SK-N-SH treated with all-trans-retinoic acid at 6 μM for 48 hours (cell line): Measurements from ENCODE around the gene LAMA1.

Source experiments
- ATAC-seq: fragments of 200-7000 bp; cut with Tn5 transposase; 3 replicates; pipeline ENCODE4 v1.9.1; 2020; ENCODE audit warnings: mild to moderate bottlenecking, moderate library complexity
- ARNTL ChIP-seq: fragments of 450-650 bp; formaldehyde crosslinking; IDR thresholded peaks from 2 replicates; pipeline ENCODE4 v1.5.0; 2020; ENCODE audit warnings: low read depth, mild to moderate bottlenecking, moderate library complexity, borderline replicate concordance
- BACH2 ChIP-seq: fragments of 250-450 bp; sonication (Bioruptor Pico); IDR thresholded peaks from 2 replicates; pipeline ENCODE4 v1.9.0; 2021; ENCODE audit warnings: mild to moderate bottlenecking, borderline replicate concordance
- CREB5 ChIP-seq: fragments of 250-450 bp; sonication (Bioruptor Pico); IDR thresholded peaks from 2 replicates; pipeline ENCODE4 v1.5.1; 2020; ENCODE audit warnings: low read depth, mild to moderate bottlenecking, moderate library complexity
- CSDC2 ChIP-seq: fragments of 250-450 bp; sonication (Bioruptor Pico); IDR thresholded peaks from 2 replicates; pipeline ENCODE4 v1.5.0; 2020; ENCODE audit warnings: mild to moderate bottlenecking, moderate library complexity
- CSRNP3 ChIP-seq: fragments of 250-450 bp; sonication (Bioruptor Pico); IDR thresholded peaks from 2 replicates; pipeline ENCODE4 v1.5.1; 2021; ENCODE audit warnings: mild to moderate bottlenecking, moderate library complexity
- ESRRG ChIP-seq: fragments of 250-450 bp; sonication (Bioruptor Pico); IDR thresholded peaks from 2 replicates; pipeline ENCODE4 v1.6.1; 2021; ENCODE audit warnings: mild to moderate bottlenecking
- GLIS3 ChIP-seq: fragments of 250-450 bp; sonication (Bioruptor Pico); IDR thresholded peaks from 2 replicates; pipeline ENCODE4 v1.5.0; 2020; ENCODE audit warnings: mild to moderate bottlenecking, moderate library complexity
- ISL1 ChIP-seq: fragments of 250-450 bp; sonication (Bioruptor Pico); IDR thresholded peaks from 2 replicates; pipeline ENCODE4 v2.1.2; 2022; ENCODE audit warnings: mild to moderate bottlenecking, moderate library complexity
- OSR1 ChIP-seq: fragments of 250-450 bp; sonication (Bioruptor Pico); IDR thresholded peaks from 2 replicates; pipeline ENCODE4 v1.8.0; 2022; ENCODE audit warnings: moderate library complexity, mild to moderate bottlenecking, inconsistent platforms
- PATZ1 ChIP-seq: fragments of 250-450 bp; sonication (Bioruptor Pico); IDR thresholded peaks from 2 replicates; pipeline ENCODE4 v1.8.0; 2020; ENCODE audit warnings: mild to moderate bottlenecking, moderate library complexity, borderline replicate concordance
- POU6F1 ChIP-seq: fragments of 250-450 bp; sonication (Bioruptor Pico); IDR thresholded peaks from 2 replicates; pipeline ENCODE4 v1.8.0; 2021; ENCODE audit warnings: low read depth, mild to moderate bottlenecking, moderate library complexity, borderline replicate concordance
- PPARA ChIP-seq: fragments of 250-450 bp; sonication (Bioruptor Pico); IDR thresholded peaks from 2 replicates; pipeline ENCODE4 v1.5.0; 2020; ENCODE audit warnings: mild to moderate bottlenecking, borderline replicate concordance
- RARB ChIP-seq: fragments of 250-450 bp; sonication (Bioruptor Pico); IDR thresholded peaks from 2 replicates; pipeline ENCODE4 v1.8.0; 2021; ENCODE audit warnings: mild to moderate bottlenecking, moderate library complexity
- SNAI2 ChIP-seq: fragments of 250-450 bp; sonication (Bioruptor Pico); IDR thresholded peaks from 2 replicates; pipeline ENCODE4 v1.5.0; 2020; ENCODE audit warnings: mild to moderate bottlenecking, moderate library complexity
- TCF4 ChIP-seq: fragments of 250-450 bp; sonication (Bioruptor Pico); IDR thresholded peaks from 2 replicates; pipeline ENCODE4 v1.8.0; 2021; ENCODE audit warnings: mild to moderate bottlenecking, moderate library complexity, borderline replicate concordance
- TOX ChIP-seq: fragments of 250-450 bp; sonication (Bioruptor Pico); IDR thresholded peaks from 2 replicates; pipeline ENCODE4 v1.8.0; 2021; ENCODE audit warnings: mild to moderate bottlenecking, moderate library complexity, borderline replicate concordance
- ZC3H10 ChIP-seq: fragments of 250-450 bp; sonication (Bioruptor Pico); IDR thresholded peaks from 2 replicates; pipeline ENCODE4 v1.5.1; 2021; ENCODE audit warnings: mild to moderate bottlenecking, moderate library complexity
- ZFP3 ChIP-seq: fragments of 250-450 bp; sonication (Bioruptor Pico); IDR thresholded peaks from 2 replicates; pipeline ENCODE4 v1.5.0; 2020; ENCODE audit warnings: mild to moderate bottlenecking, moderate library complexity
- ZFP30 ChIP-seq: fragments of 450-650 bp; formaldehyde crosslinking; IDR thresholded peaks from 2 replicates; pipeline ENCODE4 v1.5.0; 2022; ENCODE audit warnings: mild to moderate bottlenecking, moderate library complexity
- ZNF565 ChIP-seq: fragments of 450-650 bp; formaldehyde crosslinking; conservative IDR thresholded peaks from 2 replicates; pipeline ENCODE4 v1.5.0; 2020; ENCODE audit warnings: low read depth, mild to moderate bottlenecking, moderate library complexity
- ZNF70 ChIP-seq: fragments of 450-650 bp; formaldehyde crosslinking; IDR thresholded peaks from 2 replicates; pipeline ENCODE4 v1.5.0; 2020; ENCODE audit warnings: mild to moderate bottlenecking, moderate library complexity
- ZNF8 ChIP-seq: fragments of 450-650 bp; formaldehyde crosslinking; IDR thresholded peaks from 2 replicates; pipeline ENCODE4 v1.5.0; 2020; ENCODE audit warnings: mild to moderate bottlenecking, moderate library complexity

The LAMA1 gene

GRCh38 chr18:7035807-7036206, 81.8 kb downstream of the LAMA1 start:
- TF ChIP-seq CSDC2 (CRISPR knock-in tag) (no peak), ZFP30 (CRISPR knock-in tag) (no peak), ZC3H10 (CRISPR knock-in tag) (no peak), CREB5 (CRISPR knock-in tag) (no peak), POU6F1 (no peak), ISL1 (CRISPR knock-in tag) (no peak), PATZ1 (CRISPR knock-in tag) (no peak), TCF4 (no peak), ZNF8 (CRISPR knock-in tag) (no peak), ZNF565 (CRISPR knock-in tag) (no peak), CSRNP3 (CRISPR knock-in tag) (no peak), BACH2 (no peak), TOX (CRISPR knock-in tag) (no peak), ZFP3 (CRISPR knock-in tag) (no peak), PPARA (no peak), SNAI2 (CRISPR knock-in tag) (no peak), OSR1 (CRISPR knock-in tag) (no peak)
- ATAC-seq, result no peak

GRCh38 chr18:7034924-7035323, 82.7 kb downstream of the LAMA1 start:
- TF ChIP-seq TOX (CRISPR knock-in tag), result no peak
- TF ChIP-seq BACH2, result no peak
- TF ChIP-seq SNAI2 (CRISPR knock-in tag), result no peak
- ATAC-seq, result no peak

GRCh38 chr18:7032537-7032936, 85.1 kb downstream of the LAMA1 start:
- TF ChIP-seq PPARA (no peak), SNAI2 (CRISPR knock-in tag) (no peak)
- ATAC-seq, result no peak

- no peak for ATAC-seq
These were observed 89.0 kb downstream of the LAMA1 start for GRCh38 chr18:7028625-7029024.

GRCh38 chr18:7025194-7025593, 92.4 kb downstream of the LAMA1 start:
- no peak for ATAC-seq

More at GRCh38 chr18:7028625-7029024, 89.0 kb downstream of the LAMA1 start:
- TF ChIP-seq ARNTL (CRISPR knock-in tag), result no peak
- TF ChIP-seq RARB (CRISPR knock-in tag), result no peak
- no peak for TF ChIP-seq TOX (CRISPR knock-in tag)

More at GRCh38 chr18:7025194-7025593, 92.4 kb downstream of the LAMA1 start:
- TF ChIP-seq CREB5 (CRISPR knock-in tag) (no peak), SNAI2 (CRISPR knock-in tag) (no peak), RARB (CRISPR knock-in tag) (no peak), TOX (CRISPR knock-in tag) (no peak), ZFP3 (CRISPR knock-in tag) (no peak), ZFP30 (CRISPR knock-in tag) (no peak), PPARA (no peak), GLIS3 (CRISPR knock-in tag) (no peak), CSRNP3 (CRISPR knock-in tag) (no peak), ZC3H10 (CRISPR knock-in tag) (no peak), ESRRG (CRISPR knock-in tag) (no peak), ARNTL (CRISPR knock-in tag) (no peak), ZNF70 (no peak), PATZ1 (CRISPR knock-in tag) (no peak), CSDC2 (CRISPR knock-in tag) (no peak)
